Nucleus accumbens (tissue), 56 donors: ENCODE results near the gene OR4C3.
A peak's percentile ranks its signal among the peaks of the same experiment; 100 is the strongest.
"Not testable (repeated sequence)": the region's sequence is repeated elsewhere in the genome, so short reads cannot be mapped to it uniquely, and the experiment has no call there.

Experiments used
- DNase-seq, 56 donors: peaks; one replicate each; lab custom pipeline; 2025; lab: John Stamatoyannopoulos, UW

OR4C3 gene

GRCh38 chr11:48324620-48325019, at the start of gene OR4C3:
TSS of gene OR4C3 (plus strand) at chr11:48324920. CDS start at chr11:48325022, 102 bp downstream.
- not testable (repeated sequence) for DNase-seq

DNA sequence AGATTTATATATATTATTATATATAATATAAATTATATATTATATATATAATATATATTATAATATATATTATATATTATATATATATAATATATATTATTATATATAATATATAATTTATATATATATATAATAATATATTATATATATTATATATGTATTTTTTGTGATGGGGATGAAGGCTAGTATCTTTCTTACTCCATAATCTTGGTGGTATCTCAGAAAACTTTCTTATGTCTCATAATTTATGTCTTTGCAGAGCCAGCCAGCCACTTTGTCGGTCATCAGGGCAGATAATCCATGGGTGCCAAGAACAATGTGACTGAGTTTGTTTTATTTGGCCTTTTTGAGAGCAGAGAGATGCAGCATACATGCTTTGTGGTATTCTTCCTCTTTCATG, 18.8 kb upstream of the OR4C3 start, which contains the start of gene OR4S1:
TSS of gene OR4S1 (plus strand) at position 301 of the 400 bp plus-strand sequence. CDS start at position 301, 0 bp downstream.
- DNase-seq = no peak

DNA sequence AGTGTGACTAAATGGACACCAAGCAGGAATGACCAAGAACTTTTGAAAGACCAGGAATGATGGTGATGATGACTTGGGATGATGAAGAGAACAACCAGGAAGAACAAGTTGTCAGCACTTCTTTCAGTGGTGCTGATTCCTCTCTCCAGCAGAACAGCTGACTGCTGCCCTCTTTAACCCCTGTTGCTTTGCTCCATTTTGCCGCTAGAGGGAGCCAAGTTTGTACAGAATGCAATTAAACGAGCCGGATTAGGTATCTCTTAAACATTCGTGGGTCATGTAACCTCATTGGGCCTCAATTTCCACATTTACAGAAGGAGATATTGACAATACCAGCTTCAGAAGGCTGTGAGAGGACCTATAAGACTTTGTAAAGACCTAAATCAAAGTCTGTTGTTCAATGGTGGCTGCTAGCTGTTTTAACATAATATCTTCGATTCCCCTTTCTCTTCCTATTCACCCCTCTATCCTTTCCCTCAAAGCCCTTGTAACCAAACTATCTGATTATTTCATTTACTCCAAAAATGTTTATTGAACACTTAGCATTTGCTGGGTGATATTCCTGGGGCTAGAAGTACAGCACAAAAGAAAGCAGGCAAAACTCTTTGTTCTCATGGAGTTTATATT, 16.8 kb upstream of the OR4C3 start:
- DNase-seq = peak in 42 of 56 donors; percentile 1 to 79 (median 21)

GRCh38 chr11:48313590-48313989, 11.1 kb upstream of the OR4C3 start:
- DNase-seq = not testable (repeated sequence)

DNA sequence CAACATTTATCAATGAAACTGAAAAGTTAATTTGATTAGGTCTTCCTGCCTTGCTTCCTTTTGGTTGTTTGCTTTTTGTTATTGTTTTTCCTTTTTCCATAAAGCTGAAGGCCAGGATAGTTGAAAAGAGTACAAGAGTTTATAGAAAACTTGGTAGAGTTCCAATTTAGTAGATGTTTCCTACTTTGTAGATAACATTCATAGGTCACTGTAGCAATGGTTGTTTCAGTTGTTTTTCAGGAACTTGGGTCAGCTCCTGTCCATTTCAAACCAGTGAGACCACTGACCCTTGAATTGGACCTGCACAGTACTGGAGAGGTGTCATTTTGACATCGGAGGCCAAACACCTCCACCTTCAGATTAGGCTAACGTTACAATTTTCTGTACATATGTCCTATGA, 4.9 kb upstream of the OR4C3 start:
- DNase-seq = not testable (repeated sequence)

- no peak for DNase-seq
Measured at GRCh38 chr11:48341466-48341865, 16.7 kb downstream of the OR4C3 start.

DNA sequence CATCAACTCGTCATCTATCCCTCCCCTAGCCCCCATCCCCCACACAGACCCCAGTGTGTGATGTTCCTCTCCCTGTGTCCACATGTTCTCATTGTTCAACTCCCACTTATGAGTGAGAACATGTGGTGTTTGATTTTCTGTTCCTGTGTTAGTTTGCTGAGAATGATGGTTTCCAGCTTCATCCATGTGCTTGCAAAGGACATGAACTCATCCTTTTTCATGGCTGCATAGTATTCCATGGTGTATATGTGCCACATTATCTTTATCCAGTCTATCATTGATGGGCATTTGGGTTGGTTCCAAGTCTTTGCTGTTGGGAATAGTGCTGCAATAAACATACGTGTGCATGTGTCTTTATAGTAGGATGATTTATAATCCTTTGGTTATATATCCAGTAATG, 17.8 kb downstream of the OR4C3 start:
- DNase-seq = not testable (repeated sequence)

DNA sequence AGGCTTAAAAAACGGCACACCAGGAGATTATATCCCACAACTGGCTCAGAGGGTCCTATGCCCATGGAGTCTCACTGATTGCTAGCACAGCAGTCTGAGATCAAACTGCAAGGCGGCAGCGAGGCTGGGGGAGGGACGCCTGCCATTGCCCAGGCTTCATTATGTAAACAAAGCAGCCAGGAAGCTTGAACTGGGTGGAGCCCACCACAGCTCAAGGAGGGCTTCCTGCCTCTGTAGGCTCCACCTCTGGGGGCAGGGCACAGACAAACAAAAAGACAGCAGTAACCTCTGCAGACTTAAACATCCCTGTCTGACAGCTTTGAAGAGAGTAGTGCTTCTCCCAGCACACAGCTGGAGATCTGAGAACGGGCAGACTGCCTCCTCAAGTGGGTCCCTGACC, 21.6 kb downstream of the OR4C3 start:
- DNase-seq = not testable (repeated sequence)

GRCh38 chr11:48354013-48354412, 29.3 kb downstream of the OR4C3 start:
- no peak for DNase-seq

DNA sequence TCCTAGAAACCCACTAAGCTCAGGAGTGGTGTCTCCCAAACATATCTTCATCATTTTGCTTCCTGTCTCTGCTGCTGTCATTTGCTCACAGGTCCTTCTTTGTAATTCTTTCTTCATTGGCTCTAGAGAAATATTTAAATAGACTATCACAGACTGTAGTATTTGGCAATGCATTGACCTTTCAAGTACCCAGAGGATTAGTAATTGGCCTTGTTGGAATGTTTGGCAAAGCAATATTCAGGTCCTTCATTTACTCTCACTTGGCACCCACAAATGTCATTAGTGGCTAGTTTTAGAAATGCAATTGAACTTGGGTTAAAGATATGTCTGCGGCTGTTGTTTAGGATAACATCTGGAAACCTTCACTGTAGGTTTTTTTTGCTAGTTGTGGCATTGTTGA, 30.0 kb downstream of the OR4C3 start:
- no peak for DNase-seq

GRCh38 chr11:48361289-48361688, 36.6 kb downstream of the OR4C3 start:
- not testable (repeated sequence) for DNase-seq

- DNase-seq = no peak
Measured at GRCh38 chr11:48366365-48366764, 41.6 kb downstream of the OR4C3 start, which contains the start of gene OR4C5. TSS of gene OR4C5 (minus strand) at chr11:48366465. CDS start at chr11:48366465, 0 bp downstream.
